NCI-H1694 treated with DMSO at 0.1 percent for 48 hours (cell line): ENCODE results near the gene ABCA1.
"Not testable (repeated sequence)": the region's sequence is repeated elsewhere in the genome, so short reads cannot be mapped to it uniquely, and the experiment has no call there.

Source experiments
- DNase-seq: peaks from one replicate; lab custom pipeline; 2025; lab: John Stamatoyannopoulos, UW

The ABCA1 gene

DNA sequence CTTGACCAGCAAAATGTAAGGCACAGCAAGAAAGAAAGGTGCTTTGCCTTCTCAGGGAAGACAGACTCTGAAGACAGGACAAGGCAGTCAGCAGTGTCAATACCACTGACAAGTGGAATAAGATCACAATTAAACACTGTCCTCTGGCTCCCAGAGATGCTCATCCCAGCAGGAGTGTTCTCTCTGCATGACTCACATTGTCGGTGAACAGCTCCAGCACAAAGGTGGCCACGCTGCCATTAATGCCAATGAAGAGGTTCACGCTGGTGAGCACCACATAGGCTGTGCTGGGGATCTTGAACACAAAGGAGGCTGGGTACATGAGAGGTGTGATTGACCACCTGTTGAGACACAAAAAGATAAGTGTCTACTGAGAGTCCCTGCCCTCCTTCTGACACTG is 132.1 kb downstream of the ABCA1 start:
- no peak for DNase-seq

DNA sequence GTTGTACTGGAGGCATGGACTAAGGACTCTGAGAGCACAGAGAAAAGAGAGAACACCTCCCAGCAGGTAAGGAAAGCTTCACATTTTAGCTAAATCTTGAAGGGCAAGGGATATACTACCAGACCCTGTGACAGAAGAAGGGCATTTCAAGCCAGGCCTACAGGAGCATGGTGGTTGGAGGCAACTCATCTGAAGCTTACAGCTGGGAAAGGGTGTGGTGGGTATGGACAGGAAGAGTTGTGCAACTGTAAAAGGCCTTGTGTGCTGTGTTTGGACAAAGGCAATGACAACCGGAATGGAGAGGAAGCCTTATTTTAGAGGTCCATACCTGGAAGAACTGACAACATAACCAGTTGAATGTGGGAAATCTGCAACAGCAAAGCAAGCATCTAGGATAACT is 132.9 kb downstream of the ABCA1 start:
- no peak for DNase-seq

DNA sequence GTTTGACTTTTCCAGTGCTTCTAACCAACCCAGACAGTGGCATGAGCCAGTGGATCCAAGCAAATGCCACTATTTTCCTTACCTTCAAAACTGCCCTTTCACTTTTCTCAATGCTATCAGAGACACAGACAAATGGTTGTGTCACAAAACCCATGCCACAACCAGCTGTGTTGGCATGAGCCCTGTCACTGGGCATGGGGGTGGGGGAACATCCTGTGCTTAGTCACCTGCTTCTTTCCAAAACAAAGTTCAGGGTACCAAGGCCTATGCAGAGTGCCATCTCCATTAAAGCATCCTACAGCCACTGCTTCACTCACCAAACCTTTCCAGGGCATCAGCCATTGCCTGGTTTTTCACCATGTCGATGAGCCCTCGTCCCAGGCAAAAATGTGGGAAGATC is 133.9 kb downstream of the ABCA1 start:
- DNase-seq = no peak

DNA sequence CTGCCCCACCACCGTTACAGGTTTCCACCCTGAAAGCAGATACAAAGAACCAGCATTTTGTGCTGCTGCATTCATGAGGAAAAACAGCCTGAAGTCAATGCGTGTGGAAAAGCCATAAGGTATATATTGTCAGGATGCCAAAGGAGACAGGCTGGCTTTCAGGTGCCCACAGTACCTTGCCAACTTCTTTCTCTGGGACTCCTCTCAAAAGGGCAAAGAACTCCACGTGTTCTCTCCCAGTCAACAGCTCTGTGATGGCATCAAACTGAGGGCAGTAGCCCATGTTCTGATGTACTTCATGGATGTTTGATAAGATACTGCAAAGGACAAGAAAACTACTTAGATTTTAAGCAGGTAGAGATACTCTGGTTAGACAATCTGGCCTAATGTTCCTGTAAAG is 139.7 kb downstream of the ABCA1 start:
- no peak for DNase-seq

DNA sequence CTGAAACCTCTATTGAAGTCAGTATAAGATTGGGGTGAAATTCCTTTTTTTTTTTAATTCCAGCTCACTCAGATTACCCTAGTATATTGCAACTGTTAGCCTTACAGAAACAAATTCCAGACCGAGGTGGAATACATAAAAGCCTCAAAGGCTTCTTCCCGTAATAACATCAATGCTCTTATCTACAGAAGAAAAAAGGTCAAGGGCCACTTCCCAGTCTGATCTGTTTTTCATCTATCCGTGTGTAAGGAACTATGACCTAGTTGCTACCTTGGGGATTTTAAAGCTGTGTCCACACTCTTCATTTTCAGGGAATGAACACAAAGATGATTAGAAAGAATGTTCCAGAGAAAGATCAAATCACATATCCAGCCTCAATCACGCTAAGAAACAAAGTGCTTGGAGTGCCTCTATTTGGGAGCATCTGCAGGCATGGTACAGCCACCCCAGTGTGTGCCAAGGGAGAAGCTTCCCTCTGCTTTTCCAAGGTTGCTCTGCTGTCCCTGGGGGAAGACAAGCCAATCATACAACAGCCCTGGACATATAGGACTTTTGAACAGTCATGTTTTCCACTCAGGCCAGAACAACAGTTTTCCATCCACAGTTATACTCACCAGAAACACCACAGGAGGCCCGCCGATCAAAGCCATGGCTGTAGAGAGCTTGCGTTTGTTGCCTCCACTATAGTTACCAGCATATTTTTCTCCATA is 140.5 kb downstream of the ABCA1 start:
- DNase-seq = no peak

DNA sequence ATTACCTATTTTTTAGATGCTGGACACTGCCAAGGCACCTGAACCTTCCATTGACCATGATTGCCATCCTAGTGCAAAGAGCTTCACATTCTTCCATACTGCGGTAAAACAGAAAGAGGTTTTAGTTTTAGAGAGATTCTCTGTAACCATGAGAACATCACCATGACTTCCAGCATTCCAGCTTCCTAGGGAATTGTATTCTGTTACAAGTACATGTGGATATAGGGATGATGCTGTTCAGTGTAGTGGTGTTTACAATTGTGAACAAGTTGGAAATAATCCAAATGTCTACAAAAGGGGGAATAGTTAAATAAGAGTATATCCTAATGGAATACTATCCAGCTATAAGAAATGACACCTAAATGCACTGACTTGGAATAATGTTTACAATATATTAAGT is 141.7 kb downstream of the ABCA1 start:
- no peak for DNase-seq

DNA sequence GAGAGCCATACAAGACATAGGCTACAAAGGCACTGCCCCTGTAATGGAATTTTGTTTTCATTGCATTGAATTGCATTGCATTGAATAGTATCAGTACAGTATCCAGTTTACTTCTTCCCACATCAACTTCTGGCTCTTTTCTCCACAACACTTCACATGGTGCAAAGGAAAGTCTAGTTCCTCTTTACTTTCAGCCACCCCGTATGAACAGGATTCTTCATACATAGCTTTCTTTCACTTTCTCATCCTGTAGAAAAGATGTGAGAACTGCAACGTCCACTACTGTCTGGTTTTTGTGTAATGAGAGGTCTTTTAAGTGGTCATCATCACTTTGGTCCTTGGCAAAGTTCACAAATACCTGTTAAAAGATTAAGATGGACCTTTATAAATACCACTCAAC is 143.9 kb downstream of the ABCA1 start:
- DNase-seq = no peak

DNA sequence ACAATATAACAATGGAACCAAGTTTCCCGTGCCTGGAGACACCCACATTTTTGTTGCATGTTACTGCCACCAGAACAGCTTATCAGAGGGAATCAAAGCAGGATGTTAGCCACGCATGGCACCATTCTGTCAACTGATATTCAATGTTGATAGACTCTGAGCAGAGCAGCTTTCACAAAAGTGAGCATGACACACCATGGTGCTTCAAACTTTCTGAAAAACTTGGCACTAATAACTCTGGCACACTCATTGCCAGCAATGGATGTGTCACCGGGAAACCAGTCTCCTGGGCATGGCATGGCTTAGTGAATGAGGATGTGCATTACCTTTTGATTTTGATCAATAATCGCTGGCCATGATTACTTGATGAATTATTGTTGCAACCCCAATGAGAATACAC is 144.4 kb downstream of the ABCA1 start:
- DNase-seq = no peak

DNA sequence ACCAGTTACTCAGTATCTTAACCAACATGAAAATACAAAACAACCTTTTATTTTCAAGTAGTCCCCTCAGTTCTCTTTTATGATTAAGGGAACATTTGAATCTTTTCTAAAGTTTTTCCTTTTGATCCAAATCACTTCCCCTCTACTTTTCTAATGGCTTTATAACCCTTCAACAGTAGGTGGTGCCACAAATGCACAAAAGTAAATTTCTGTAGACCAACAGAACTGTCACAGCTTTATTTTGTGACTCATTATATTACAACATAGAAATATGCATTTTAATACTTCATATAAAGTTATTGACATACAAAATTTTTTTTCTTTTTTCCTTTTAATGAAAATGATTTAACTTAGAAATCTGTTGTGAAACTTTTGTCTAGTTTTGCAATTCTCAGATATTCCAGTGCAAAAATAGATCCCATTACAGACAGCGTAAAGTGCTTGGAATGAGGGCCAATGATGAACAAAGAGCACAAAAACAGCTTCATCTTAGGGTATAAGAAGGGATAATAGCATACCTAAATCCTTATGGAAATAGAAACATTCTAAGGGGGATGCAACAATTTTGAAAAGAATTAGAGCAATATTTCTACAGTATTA is 147.1 kb downstream of the ABCA1 start:
- peak; percentile 14 for DNase-seq

DNA sequence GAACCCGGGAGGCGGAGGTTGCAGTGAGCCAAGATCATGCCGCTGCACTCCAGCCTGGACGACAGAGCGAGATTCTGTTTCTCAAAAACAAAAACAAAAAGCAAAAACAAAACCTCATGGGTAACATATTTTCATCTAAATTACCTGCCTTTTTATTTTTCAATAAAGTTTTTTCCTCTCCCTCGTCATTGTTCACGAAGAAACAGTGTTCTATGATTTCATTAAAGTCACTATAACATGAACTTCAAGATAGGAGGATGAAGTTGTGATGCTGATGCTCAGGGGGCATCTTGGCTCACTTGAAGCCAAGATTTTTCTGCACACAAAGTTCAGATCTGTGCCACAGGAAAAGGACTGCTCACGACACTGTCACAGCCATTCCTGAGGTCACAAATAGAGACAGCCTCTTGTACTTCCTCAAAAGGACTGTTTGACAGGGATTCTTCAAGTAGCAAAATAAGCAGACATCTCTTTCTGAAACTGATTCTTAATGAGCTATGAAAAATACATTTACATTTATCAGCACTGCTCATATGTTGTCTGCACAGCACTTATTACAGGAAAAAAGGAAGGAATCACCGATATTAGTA is 147.9 kb downstream of the ABCA1 start:
- no peak for DNase-seq

DNA sequence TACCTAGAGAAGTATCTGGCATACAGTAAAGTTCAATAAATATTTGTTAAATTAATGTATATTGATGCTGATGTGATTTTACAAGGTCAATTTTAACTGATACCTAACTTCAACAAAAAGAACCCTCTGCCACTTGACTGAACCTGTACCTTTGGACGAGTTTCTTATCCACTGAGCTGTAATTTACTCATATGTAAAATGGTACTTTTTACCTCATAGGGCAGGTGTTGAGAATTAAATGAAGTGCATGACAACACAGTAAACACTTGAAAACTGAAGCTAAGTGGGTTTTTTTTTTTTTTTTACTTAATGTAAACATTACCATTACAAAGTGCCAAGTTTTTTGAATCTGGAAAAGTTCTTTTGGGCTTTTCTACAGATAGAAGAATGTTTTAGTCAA is 148.6 kb downstream of the ABCA1 start:
- DNase-seq = no peak

DNA sequence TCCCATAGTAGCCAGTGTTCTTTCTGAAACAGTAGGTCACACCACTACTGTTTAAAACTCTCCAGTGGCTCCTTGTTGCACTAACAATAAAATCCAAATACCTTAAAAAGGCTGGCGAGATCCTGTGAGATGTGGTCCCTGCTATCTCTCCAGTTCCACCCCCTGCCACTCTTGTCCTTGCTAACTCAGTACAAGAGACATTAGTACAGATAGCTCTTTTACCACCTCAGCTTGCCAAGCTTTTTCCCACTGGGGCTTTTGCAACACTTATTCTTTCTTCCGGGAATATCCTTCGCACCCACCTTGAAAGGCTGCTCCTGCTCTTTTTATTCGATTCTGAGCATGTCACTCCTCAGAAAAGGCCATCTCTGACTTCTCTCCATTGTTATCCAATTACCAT is 149.2 kb downstream of the ABCA1 start:
- DNase-seq = no peak

DNA sequence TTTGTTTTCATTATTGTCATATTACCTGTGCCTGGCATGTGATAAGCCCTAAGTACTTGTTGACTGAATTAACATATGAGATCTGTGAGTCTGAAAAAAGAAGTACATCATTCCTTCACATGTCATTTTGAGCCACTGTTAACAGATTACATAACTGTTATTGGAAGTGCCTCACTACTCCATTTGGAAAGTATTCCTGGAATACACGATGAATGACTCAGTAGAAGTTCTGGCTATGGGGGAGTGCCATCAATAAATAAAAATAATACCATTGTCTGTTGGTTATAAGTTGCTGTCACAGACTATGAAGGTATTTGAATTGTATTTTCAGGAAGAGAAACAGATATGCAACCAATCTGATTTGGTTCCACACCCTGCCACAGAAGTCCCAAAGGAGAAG is 151.2 kb downstream of the ABCA1 start:
- no peak for DNase-seq

DNA sequence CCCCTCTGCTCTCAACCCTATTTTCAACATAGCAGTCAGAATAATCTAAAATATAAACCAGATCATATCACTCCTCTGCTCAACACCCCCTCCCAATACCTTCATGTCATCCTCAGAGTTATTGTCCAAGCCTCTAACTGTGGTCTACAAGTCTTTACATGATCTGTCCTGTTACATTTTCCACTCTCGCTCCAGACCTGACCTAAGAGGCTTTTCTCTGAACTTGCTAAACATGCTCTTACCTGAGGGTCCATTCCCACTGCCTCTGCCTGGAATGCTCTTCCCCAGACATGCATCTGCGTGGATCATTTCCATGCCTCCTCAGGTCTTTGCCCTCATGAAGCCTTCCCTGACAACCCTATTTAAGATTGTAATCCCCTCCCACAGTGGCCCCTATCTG is 152.0 kb downstream of the ABCA1 start:
- no peak for DNase-seq

DNA sequence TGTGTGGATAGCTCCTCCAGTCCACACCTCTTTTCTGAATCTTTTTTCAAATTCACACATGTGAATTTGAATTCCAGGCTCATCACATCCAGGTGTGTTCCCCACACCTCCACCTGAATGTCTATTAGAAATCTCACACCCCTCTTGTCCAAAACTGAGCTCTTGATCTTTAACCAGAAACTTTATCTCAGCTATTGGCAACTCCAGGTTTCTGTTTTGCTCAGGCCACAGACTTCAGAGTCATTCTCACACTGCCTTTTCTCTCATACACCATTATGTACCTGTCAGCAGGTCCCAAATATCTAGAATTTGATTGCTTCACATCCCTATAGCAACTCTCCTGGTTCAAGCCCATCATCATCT is 152.4 kb downstream of the ABCA1 start:
- no peak for DNase-seq

DNA sequence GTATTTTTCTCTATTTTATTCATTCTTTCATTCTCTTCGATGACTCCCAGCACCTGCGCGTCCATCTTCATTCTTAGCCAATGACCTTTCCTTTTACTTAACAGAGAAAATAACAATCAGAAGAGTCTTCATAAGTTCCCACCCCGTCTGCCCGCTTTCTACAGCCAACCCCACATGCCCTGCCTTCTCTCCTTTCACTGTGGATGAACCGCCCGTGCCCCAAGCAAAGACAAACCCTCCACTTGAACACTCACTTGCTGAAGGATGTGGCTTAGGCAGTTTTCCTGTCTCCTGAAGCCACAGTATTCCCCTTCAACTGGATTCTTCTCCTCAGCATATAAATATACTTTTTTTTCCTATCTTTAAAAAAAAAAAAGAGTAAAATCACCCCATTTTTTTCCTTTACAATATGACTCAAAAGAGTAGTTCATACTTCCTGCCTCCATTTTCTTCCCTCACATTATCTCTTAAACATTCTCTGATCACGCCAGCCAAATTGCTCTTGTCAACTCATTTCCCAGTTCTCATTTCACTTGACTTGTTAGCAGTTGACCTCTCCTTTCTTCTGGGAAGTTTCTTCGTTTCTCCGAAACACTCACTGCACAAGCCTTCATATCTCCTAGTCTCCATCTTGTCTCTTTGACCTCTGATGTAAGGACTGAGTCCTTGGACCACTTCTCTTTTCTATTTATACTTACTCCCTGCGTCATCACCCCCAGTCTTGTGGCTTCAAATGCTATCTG is 153.0 kb downstream of the ABCA1 start:
- no peak for DNase-seq

DNA sequence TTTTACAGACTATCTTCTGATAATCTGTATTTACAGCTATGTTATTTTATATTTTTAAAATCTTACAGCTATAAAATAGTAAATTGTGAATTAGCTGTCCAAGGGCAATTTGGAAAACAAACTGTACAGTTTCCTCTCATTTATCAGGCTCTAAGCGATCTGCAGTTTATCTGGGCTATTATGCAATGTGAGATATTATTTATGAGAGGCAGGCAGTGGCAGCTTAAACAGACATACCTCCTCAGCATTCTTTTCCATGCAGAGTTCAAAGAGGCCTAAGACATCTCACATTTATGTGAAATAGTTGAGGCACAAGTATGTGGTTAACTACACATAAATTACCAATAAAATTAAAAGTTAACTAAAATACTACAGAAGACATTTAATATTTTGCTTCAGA is 153.8 kb downstream of the ABCA1 start:
- no peak for DNase-seq

DNA sequence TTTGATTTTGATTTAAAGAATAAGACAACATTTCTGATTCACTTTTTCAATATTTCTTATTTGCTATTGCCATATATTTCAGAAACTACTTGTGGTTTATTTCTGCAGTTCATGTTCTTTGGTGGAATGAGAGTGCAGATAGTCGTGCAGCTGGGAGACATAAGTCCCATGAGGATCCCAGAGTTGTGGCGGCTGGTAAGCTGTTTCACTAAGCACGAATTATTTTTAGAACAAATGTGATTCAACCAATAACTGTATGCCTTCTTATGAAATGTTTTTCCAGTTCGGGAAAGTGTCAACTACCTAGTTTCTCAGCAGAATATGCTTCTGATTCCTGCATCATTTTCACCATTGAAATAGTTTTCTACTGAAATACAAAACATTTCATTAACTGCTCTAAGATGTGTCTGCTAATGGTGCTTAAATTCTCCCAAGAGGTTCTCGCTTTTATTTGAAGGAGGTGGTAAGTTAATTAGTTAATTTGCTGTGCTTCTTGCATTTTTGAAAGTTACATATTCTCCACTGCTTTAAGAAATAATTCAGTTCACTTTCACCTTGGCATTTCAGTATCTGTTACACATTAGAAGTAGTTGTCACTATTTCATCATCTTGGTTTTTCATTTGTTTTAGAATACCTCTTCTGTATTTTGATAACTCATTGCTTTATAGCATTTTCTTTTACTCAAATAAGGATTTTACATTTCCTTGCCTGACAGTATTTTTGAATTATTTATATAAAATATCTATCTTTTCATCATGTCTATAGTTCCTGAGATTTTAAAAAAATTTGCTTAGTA is 155.0 kb downstream of the ABCA1 start:
- DNase-seq = no peak

DNA sequence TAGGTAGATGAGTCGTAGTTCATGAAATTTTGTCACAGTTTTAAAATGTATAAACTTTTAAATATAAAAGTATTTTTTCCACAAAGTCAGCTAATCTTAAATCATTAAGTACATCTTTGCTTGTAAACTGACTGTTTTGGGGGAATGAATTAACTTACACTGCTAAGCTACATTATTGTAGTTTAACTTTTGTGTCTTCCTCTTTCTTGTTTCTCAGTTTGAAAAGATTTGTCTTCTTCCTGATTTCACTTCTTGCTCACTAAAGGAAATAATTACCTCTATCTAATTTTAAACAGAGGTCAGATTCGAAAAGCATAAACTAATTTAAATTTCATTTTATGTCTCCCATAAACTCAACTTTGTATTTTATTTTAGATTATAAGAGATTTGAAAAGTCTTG is 158.3 kb downstream of the ABCA1 start:
- DNase-seq = no peak

DNA sequence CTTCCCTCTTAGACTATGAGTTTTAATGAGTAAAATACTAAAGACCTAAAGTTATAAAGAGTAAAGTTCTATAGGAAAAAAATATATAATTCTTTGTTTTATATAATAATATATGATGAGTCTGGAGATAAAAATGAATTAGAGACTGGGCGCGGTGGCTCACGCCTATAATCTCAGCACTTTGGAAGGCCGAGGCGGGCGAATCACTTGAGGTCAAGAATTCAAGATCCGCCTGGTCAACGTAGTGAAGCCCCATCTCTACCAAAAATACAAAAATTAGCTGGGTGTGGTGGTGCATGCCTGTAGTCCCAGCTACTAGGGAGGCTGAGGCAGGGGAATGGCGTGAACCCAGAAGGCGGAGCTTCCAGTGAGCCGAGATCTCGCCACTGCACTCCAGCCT is 158.9 kb downstream of the ABCA1 start:
- not testable (repeated sequence) for DNase-seq

DNA sequence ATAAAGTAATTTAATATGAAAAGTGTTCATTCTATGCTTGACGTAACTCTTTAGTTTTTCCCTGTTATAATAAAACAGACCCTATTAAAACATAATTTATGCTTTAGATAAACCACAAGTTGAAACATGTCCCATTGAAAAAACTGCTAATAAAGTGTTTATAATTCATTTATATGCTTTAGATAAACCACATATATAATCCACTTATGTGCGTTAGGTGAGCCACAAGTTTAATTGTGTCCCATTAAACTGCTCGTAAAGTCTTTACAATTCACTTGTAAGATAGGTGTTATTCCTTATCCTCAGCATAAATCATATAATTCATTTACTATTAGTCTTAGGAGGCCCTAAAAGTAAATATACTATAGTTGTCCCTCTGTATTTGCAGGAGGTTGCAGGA is 160.4 kb downstream of the ABCA1 start:
- no peak for DNase-seq

DNA sequence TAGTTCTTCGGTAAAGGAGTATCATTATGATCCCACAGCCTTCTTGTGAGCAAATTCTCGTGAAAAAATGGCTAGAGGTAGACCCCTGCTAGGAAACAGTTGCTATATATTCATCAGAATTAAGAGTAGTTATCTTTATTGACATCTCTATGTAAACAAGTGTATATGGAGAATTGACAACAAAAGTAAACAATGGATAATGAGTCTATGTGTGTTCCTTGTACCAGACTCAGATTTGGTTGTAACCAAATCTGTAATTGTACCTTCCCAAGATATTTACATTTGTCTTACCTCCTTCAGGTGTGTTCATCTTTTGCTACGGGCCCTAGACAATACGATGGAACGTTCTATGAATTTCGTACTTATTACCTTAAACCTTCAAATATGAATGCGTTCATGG is 161.9 kb downstream of the ABCA1 start:
- no peak for DNase-seq
